ENCODE measurements around the gene KAT2B. TPM values are rescaled to one million over a fixed set of nuclear protein-coding genes. Genes with fewer than 3 reads are reported as not detected.

The KAT2B gene
- total RNA-seq, 5 donors from 2014 or later (not counting 1 experiment from before 2014, with no cell fraction given) = 49.5 to 98.8 (median 80.8) TPM

- no peak overlapping the region for H3K4me3 Mint-ChIP-seq
- Histone ChIP-seq H3K9me3 (no peaks in the 10 kb centered on the region), H3K27me3 (replicated peaks in 1 of 2; ENCODE audit: control insufficient read depth in 2 of 2, extremely low read depth in 1 of 2, insufficient read depth in 2 of 2, low read length in 1 of 2) (no peaks in the 10 kb centered on the region), H3K4me1 (ENCODE audit: control insufficient read depth in 1 of 2, extremely low read depth in 1 of 2, insufficient read depth in 2 of 2, low read length in 2 of 2) (peaks cover 0 to 29% of the 10 kb centered on the region in 2 experiments), H3K36me3 (ENCODE audit: control insufficient read depth in 2 of 2, extremely low read depth in 1 of 2, insufficient read depth in 1 of 2, low read length in 1 of 2) (peaks cover 13 to 20% of the 10 kb centered on the region in 2 donors), H3K27ac (ENCODE audit: low read length) (no peak overlapping the region), H3K4me3 (ENCODE audit: control insufficient read depth in 1 of 2, extremely low read depth in 1 of 2, low read length in 1 of 2) (no peak overlapping the region)
- no peaks in the 10 kb centered on the region for H3K9me3 Mint-ChIP-seq
- POLR2A ChIA-PET = interaction anchor here in 1 of 2 donors (0.6 kb wide), 1 partner anchor 252 kb away, joined by 3 read pairs; no protein-coding TSS in a partner anchor
- H3K36me3 Mint-ChIP-seq = peaks cover 36% of the 10 kb centered on the region
- CTCF ChIA-PET = interaction anchor here in 1 of 2 donors (1.1 kb wide), 1 partner anchor 27 kb away, joined by 3 read pairs; no protein-coding TSS in a partner anchor
- no peak for ATAC-seq (replicated peaks in 1 of 4)
- no peaks in the 10 kb centered on the region for H3K27me3 Mint-ChIP-seq
- H3K27ac Mint-ChIP-seq = peak overlapping the region; percentile 45 to 70
- no peak for DNase-seq
- WGBS (ENCODE audit: insufficient coverage) = no CpG with 5 or more reads among the region's 3 CpGs
- peaks cover 44 to 64% (median 53%) of the 10 kb centered on the region in 3 donors for H3K4me1 Mint-ChIP-seq
Observed at GRCh38 chr3:20068512-20069177, 28.4 kb downstream of the KAT2B start.

- Mint-ChIP-seq H3K36me3 (peaks cover 41% of the 10 kb centered on the region), H3K4me1 (peaks cover 41 to 61% (median 48%) of the 10 kb centered on the region in 3 donors), H3K27ac (peak overlapping the region; percentile 45 to 70), H3K9me3 (no peaks in the 10 kb centered on the region), H3K27me3 (no peaks in the 10 kb centered on the region), H3K4me3 (no peak overlapping the region)
- no peak for DNase-seq
- Histone ChIP-seq H3K4me1 (ENCODE audit: control insufficient read depth in 1 of 2, extremely low read depth in 1 of 2, insufficient read depth in 2 of 2, low read length in 2 of 2) (peaks cover 0 to 28% of the 10 kb centered on the region in 2 experiments), H3K4me3 (ENCODE audit: control insufficient read depth in 1 of 2, extremely low read depth in 1 of 2, low read length in 1 of 2) (no peak overlapping the region), H3K27ac (ENCODE audit: low read length) (no peak overlapping the region), H3K27me3 (replicated peaks in 1 of 2; ENCODE audit: control insufficient read depth in 2 of 2, extremely low read depth in 1 of 2, insufficient read depth in 2 of 2, low read length in 1 of 2) (no peaks in the 10 kb centered on the region), H3K36me3 (ENCODE audit: control insufficient read depth in 2 of 2, extremely low read depth in 1 of 2, insufficient read depth in 1 of 2, low read length in 1 of 2) (peaks cover 13 to 25% of the 10 kb centered on the region in 2 donors), H3K9me3 (no peaks in the 10 kb centered on the region)
- POLR2A ChIA-PET = interaction anchor here in 1 of 2 donors (0.6 kb wide), 1 partner anchor 253 kb away, joined by 3 read pairs; no protein-coding TSS in a partner anchor
- CTCF ChIA-PET = interaction anchor here in 1 of 2 donors (0.5 to 1.1 kb wide), 2 partner anchors 11 to 28 kb away, joined by 3 to 4 read pairs; no protein-coding TSS in a partner anchor
- ATAC-seq (replicated peaks in 1 of 4) = no peak
Observed at GRCh38 chr3:20069178-20069532, 28.9 kb downstream of the KAT2B start.

DNA sequence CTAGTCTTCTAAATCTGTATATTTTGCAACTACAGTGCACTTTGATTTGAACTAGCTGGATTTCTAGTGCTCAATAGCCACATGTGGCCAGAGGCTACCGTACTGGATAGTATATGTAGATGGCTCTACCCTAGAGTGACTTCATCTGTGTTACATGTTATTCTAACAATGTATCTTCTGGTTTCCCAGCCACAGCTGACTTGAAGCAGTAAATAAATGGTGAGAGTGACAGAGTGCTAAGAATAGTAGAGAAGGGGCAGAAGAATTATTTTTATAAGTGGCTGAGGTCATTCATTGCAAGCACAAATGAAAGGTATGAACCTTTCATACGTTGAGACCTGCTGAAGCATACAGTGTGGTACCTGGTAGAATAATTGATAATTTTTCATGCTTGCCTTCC, 30.9 kb downstream of the KAT2B start:
- H3K36me3 Mint-ChIP-seq = peaks cover 47% of the 10 kb centered on the region
- H3K27ac ChIP-seq (ENCODE audit: low read length) = no peak overlapping the region
- H3K27ac Mint-ChIP-seq = no peak overlapping the region
- H3K9me3 ChIP-seq = no peaks in the 10 kb centered on the region
- H3K4me1 Mint-ChIP-seq = peaks cover 29 to 51% (median 33%) of the 10 kb centered on the region in 3 donors
- DNase-seq = no peak
- no CpG with 5 or more reads among the region's 2 CpGs for WGBS (ENCODE audit: insufficient coverage)
- no peak overlapping the region for H3K4me3 Mint-ChIP-seq
- no peaks in the 10 kb centered on the region for H3K27me3 ChIP-seq (replicated peaks in 1 of 2; ENCODE audit: control insufficient read depth in 2 of 2, extremely low read depth in 1 of 2, insufficient read depth in 2 of 2, low read length in 1 of 2)
- ChIA-PET POLR2A (no interaction called here), CTCF (interaction anchor here in 1 of 2 donors (1.6 kb wide), 1 partner anchor 24 kb away, joined by 3 read pairs; no protein-coding TSS in a partner anchor)
- ATAC-seq (replicated peaks in 1 of 4) = no peak
- H3K36me3 ChIP-seq (ENCODE audit: control insufficient read depth in 2 of 2, extremely low read depth in 1 of 2, insufficient read depth in 1 of 2, low read length in 1 of 2) = peaks cover 13 to 36% of the 10 kb centered on the region in 2 donors
- no peaks in the 10 kb centered on the region for H3K27me3 Mint-ChIP-seq
- H3K9me3 Mint-ChIP-seq = no peaks in the 10 kb centered on the region
- H3K4me1 ChIP-seq (ENCODE audit: control insufficient read depth in 1 of 2, extremely low read depth in 1 of 2, insufficient read depth in 2 of 2, low read length in 2 of 2) = peaks cover 0 to 23% of the 10 kb centered on the region in 2 experiments
- no peak overlapping the region for H3K4me3 ChIP-seq (ENCODE audit: control insufficient read depth in 1 of 2, extremely low read depth in 1 of 2, low read length in 1 of 2)

- peaks cover 13 to 41% of the 10 kb centered on the region in 2 donors for H3K36me3 ChIP-seq (ENCODE audit: control insufficient read depth in 2 of 2, extremely low read depth in 1 of 2, insufficient read depth in 1 of 2, low read length in 1 of 2)
- CTCF ChIA-PET = interaction anchor here in 1 of 2 donors (1.6 kb wide), 1 partner anchor 23 kb away, joined by 3 read pairs; no protein-coding TSS in a partner anchor
- H3K4me1 ChIP-seq (ENCODE audit: control insufficient read depth in 1 of 2, extremely low read depth in 1 of 2, insufficient read depth in 2 of 2, low read length in 2 of 2) = peaks cover 0 to 19% of the 10 kb centered on the region in 2 experiments
- H3K9me3 Mint-ChIP-seq = no peaks in the 10 kb centered on the region
- no peak overlapping the region for H3K27ac ChIP-seq (ENCODE audit: low read length)
- ATAC-seq (replicated peaks in 1 of 4) = no peak
- H3K9me3 ChIP-seq = no peaks in the 10 kb centered on the region
- H3K27ac Mint-ChIP-seq = no peak overlapping the region
- POLR2A ChIA-PET = interaction anchor here in 1 of 2 donors (0.6 kb wide), 1 partner anchor 106 kb away, joined by 3 read pairs; no protein-coding TSS in a partner anchor
- no peak overlapping the region for H3K4me3 ChIP-seq (ENCODE audit: control insufficient read depth in 1 of 2, extremely low read depth in 1 of 2, low read length in 1 of 2)
- no peak overlapping the region for H3K4me3 Mint-ChIP-seq
- 92% methylated on average over 5 of the region's 6 CpGs for WGBS (ENCODE audit: insufficient coverage)
- no peaks in the 10 kb centered on the region for H3K27me3 ChIP-seq (replicated peaks in 1 of 2; ENCODE audit: control insufficient read depth in 2 of 2, extremely low read depth in 1 of 2, insufficient read depth in 2 of 2, low read length in 1 of 2)
- no peaks in the 10 kb centered on the region for H3K27me3 Mint-ChIP-seq
- H3K4me1 Mint-ChIP-seq = peaks cover 21 to 53% (median 32%) of the 10 kb centered on the region in 3 donors
- DNase-seq = no peak
- peaks cover 57% of the 10 kb centered on the region for H3K36me3 Mint-ChIP-seq
Observed at GRCh38 chr3:20072422-20072821, 32.2 kb downstream of the KAT2B start.

- no peak overlapping the region for H3K27ac ChIP-seq (ENCODE audit: low read length)
- peaks cover 57% of the 10 kb centered on the region for H3K36me3 Mint-ChIP-seq
- H3K4me1 ChIP-seq (ENCODE audit: control insufficient read depth in 1 of 2, extremely low read depth in 1 of 2, insufficient read depth in 2 of 2, low read length in 2 of 2) = peaks cover 0 to 13% of the 10 kb centered on the region in 2 experiments
- no peak for ATAC-seq (replicated peaks in 1 of 4)
- H3K27ac Mint-ChIP-seq = peak overlapping the region in 1 of 2 donors; percentile 50
- H3K9me3 Mint-ChIP-seq = no peaks in the 10 kb centered on the region
- no peak overlapping the region for H3K4me3 ChIP-seq (ENCODE audit: control insufficient read depth in 1 of 2, extremely low read depth in 1 of 2, low read length in 1 of 2)
- no CpG with 5 or more reads among the region's 5 CpGs for WGBS (ENCODE audit: insufficient coverage)
- no peaks in the 10 kb centered on the region for H3K27me3 Mint-ChIP-seq
- H3K4me3 Mint-ChIP-seq = no peak overlapping the region
- no peak for DNase-seq
- POLR2A ChIA-PET = interaction anchor here in 1 of 2 donors (0.6 kb wide), 1 partner anchor 106 kb away, joined by 3 read pairs; no protein-coding TSS in a partner anchor
- CTCF ChIA-PET = no interaction called here
- H3K4me1 Mint-ChIP-seq = peaks cover 19 to 50% (median 32%) of the 10 kb centered on the region in 3 donors
- H3K9me3 ChIP-seq = no peaks in the 10 kb centered on the region
- no peaks in the 10 kb centered on the region for H3K27me3 ChIP-seq (replicated peaks in 1 of 2; ENCODE audit: control insufficient read depth in 2 of 2, extremely low read depth in 1 of 2, insufficient read depth in 2 of 2, low read length in 1 of 2)
- H3K36me3 ChIP-seq (ENCODE audit: control insufficient read depth in 2 of 2, extremely low read depth in 1 of 2, insufficient read depth in 1 of 2, low read length in 1 of 2) = peaks cover 13 to 43% of the 10 kb centered on the region in 2 donors
Observed at GRCh38 chr3:20073068-20073467, 32.8 kb downstream of the KAT2B start.

GRCh38 chr3:20073683-20074082, 33.4 kb downstream of the KAT2B start:
- H3K4me1 ChIP-seq (ENCODE audit: control insufficient read depth in 1 of 2, extremely low read depth in 1 of 2, insufficient read depth in 2 of 2, low read length in 2 of 2) = peaks cover 0 to 11% of the 10 kb centered on the region in 2 experiments
- H3K36me3 ChIP-seq (ENCODE audit: control insufficient read depth in 2 of 2, extremely low read depth in 1 of 2, insufficient read depth in 1 of 2, low read length in 1 of 2) = peaks cover 13 to 47% of the 10 kb centered on the region in 2 donors
- Mint-ChIP-seq H3K4me1 (peaks cover 12 to 44% (median 25%) of the 10 kb centered on the region in 3 donors), H3K27ac (no peak overlapping the region), H3K36me3 (peaks cover 57% of the 10 kb centered on the region), H3K27me3 (no peaks in the 10 kb centered on the region), H3K4me3 (no peak overlapping the region), H3K9me3 (no peaks in the 10 kb centered on the region)
- DNase-seq = no peak
- H3K4me3 ChIP-seq (ENCODE audit: control insufficient read depth in 1 of 2, extremely low read depth in 1 of 2, low read length in 1 of 2) = no peak overlapping the region
- ChIA-PET CTCF (no interaction called here), POLR2A (interaction anchor here in 1 of 2 donors (1.3 kb wide), 1 partner anchor 10 kb away, joined by 6 read pairs; no protein-coding TSS in a partner anchor)
- 100% methylated on average over 2 of the region's 4 CpGs for WGBS (ENCODE audit: insufficient coverage)
- no peaks in the 10 kb centered on the region for H3K9me3 ChIP-seq
- H3K27me3 ChIP-seq (replicated peaks in 1 of 2; ENCODE audit: control insufficient read depth in 2 of 2, extremely low read depth in 1 of 2, insufficient read depth in 2 of 2, low read length in 1 of 2) = no peaks in the 10 kb centered on the region
- no peak overlapping the region for H3K27ac ChIP-seq (ENCODE audit: low read length)
- ATAC-seq (replicated peaks in 1 of 4) = no peak

Measured in T-cell (primary cell).